DMS53 treated with DMSO at 0.1 percent for 48 hours (cell line): Measurements from ENCODE around the gene FRMPD3.

Source experiments
- DNase-seq: peaks from one replicate; lab custom pipeline; 2025; ENCODE audit not compliant: unreplicated experiment; lab: John Stamatoyannopoulos, UW

Gene FRMPD3

GRCh38 chrX:107477406-107477805 is 28.0 kb downstream of the FRMPD3 start:
- no peak for DNase-seq

GRCh38 chrX:107480272-107480671 is 30.8 kb downstream of the FRMPD3 start:
- no peak for DNase-seq

DNA sequence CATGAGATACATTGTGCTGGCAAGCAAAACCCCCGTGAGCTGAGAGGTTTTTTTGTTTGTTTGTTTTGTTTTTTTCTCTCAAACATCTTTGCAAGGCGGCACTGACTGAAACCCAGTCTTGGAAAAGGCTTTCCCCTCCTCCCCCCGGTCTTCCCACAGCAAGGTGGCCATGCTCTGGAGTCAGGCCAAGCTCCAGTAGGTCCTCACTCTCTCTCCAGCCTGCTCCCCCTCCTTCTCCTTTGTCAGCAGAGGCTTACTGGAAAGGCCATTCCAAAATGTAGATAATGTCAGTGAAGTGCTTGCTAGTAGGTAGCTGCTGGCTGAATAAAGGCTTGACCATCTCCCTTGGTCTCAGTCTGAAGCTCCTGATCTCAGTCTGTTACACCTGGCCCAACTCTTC is 32.6 kb downstream of the FRMPD3 start:
- DNase-seq = no peak

DNA sequence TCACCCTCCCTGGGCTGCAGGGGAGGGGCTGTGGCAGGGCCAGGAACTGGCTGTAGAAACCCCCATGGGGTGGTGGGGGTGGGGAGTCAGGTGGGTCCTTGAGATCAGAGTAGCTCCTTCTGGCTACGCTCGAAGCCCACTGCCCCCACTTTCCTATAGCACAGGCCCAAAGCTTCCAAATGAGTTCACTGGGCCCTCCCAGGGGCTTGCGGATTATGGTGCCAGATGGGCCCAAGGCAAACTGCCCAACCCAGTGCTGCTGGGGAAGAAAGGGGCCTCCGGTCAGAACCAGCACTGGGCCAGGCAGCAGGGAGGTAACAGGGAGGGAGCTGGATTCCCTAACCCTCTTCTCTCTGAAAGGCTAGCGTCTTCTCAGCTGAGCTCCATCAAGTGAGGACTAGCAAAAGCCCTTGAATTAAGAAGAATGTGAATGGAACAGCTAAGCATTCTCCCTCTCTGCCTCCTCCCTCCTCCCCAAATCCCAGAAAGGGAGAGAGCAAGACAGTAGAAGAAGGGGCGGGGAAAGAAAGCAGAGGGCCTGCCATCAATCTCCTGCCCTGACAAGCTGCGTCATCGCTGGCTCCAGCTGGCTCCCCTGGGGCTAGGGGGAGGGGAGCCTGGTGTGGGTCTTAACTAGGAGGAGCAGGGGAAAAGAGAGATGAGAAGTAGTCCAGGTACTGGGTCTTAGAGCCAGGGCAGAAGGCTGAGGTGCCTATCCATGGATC is 34.7 kb downstream of the FRMPD3 start:
- no peak for DNase-seq

GRCh38 chrX:107485013-107485412 is 35.6 kb downstream of the FRMPD3 start:
- DNase-seq = no peak

- DNase-seq = no peak
These were observed 43.7 kb downstream of the FRMPD3 start for GRCh38 chrX:107493141-107493540.

DNA sequence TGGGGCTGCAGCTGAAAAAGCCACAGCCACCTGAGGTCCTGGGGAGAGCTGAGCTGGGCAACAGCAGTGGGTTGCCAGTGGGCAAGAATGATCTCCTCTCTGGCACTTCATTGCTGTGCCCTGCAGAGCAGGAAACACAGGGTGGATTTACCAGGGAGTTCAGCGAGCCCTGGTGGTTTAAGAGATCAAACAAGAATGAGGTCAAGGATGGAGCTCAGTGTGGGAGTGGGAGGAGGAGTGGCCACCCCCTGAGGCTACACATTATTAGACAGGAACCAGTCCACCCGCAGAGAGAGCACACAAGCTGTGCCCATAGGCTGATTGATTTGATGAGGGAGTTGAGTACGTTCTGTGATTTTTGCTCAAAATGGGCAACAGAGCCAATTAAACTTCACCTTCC is 47.3 kb downstream of the FRMPD3 start:
- DNase-seq = no peak
